ENCODE measurements around the gene ARRDC3.
"Not testable (repeated sequence)": the region's sequence is repeated elsewhere in the genome, so short reads cannot be mapped to it uniquely, and the experiment has no call there.

Gene ARRDC3

DNA sequence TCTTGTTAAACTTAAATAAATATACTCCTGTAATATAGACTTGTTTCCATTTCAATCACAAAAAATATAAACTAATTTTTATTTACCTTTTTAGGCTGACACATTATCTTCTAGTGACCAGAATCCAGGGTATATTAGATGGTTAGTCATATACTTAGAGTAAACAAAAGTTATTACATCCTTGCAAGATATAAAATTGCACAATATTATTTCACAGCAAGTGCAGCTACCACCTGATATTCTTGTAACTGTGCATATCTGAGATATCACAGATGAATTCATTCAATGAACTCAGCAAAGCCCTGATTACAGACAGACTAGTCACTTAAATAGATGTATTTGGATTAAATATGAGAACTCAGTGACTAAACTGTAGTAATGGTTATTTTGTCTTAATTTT is 25.6 kb upstream of the ARRDC3 start:
- in situ Hi-C loops (cut with HindIII; ENCODE audit: low sequenced_read_pairs) = no loop called here
- no peak for DNase-seq (ENCODE audit: low read depth)
- TF ChIP-seq, protein P1, sequence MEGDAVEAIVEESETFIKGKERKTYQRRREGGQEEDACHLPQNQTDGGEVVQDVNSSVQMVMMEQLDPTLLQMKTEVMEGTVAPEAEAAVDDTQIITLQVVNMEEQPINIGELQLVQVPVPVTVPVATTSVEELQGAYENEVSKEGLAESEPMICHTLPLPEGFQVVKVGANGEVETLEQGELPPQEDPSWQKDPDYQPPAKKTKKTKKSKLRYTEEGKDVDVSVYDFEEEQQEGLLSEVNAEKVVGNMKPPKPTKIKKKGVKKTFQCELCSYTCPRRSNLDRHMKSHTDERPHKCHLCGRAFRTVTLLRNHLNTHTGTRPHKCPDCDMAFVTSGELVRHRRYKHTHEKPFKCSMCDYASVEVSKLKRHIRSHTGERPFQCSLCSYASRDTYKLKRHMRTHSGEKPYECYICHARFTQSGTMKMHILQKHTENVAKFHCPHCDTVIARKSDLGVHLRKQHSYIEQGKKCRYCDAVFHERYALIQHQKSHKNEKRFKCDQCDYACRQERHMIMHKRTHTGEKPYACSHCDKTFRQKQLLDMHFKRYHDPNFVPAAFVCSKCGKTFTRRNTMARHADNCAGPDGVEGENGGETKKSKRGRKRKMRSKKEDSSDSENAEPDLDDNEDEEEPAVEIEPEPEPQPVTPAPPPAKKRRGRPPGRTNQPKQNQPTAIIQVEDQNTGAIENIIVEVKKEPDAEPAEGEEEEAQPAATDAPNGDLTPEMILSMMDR (IDR thresholded peaks at IDR 0.05; ENCODE audit: low read depth, low read length, missing control alignments) = no peak
- no peak overlapping the region for H3K4me3 ChIP-seq (ENCODE audit: low read depth, low read length)

DNA sequence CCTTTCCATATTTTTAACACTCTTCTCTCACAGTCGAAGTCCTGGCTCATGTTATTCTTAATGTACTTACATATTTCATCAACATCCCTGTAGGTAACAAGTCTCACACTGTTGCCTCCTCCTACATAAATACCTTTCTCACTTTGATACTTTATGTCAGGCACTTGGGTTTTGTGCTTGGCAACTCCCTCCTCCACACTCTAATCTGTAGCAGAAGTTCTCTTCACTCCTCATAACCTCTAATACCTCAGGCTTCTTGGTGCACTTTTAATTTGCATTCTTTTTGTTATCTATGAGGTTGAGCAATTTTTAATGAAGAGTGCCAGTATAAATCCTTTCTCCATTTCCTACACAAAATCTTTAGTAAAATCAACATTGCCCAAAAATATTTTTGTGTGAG is 24.1 kb upstream of the ARRDC3 start:
- H3K4me3 ChIP-seq (ENCODE audit: low read depth, low read length) = no peak overlapping the region
- no peak for DNase-seq (ENCODE audit: low read depth)
- in situ Hi-C loops (cut with HindIII; ENCODE audit: low sequenced_read_pairs) = no loop called here
- TF ChIP-seq, protein P1 (IDR thresholded peaks at IDR 0.05; ENCODE audit: low read depth, low read length, missing control alignments) = no peak

DNA sequence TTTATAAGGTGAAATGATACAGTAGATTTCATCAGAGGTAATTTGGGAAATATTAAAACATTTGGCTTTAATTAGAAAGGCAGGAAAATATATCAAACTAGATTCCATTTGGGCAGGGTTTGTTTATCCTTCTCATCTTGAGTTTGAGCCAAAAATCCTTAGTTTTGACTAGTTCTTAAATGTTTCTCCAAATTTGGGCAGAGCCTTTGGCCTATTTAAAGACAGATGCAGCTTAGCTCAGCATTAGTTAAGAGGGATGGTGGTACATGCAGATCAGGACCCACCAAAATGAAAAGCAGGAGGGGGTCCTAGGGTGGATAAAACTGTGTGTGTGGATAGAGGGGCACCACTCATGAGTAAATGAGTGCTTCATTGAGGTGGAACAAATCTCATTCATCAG is 20.3 kb upstream of the ARRDC3 start:
- H3K4me3 ChIP-seq (ENCODE audit: low read depth, low read length) = no peak overlapping the region
- TF ChIP-seq, protein P1 (IDR thresholded peaks at IDR 0.05; ENCODE audit: low read depth, low read length, missing control alignments) = no peak
- in situ Hi-C loops (cut with HindIII; ENCODE audit: low sequenced_read_pairs) = no loop called here
- no peak for DNase-seq (ENCODE audit: low read depth)

DNA sequence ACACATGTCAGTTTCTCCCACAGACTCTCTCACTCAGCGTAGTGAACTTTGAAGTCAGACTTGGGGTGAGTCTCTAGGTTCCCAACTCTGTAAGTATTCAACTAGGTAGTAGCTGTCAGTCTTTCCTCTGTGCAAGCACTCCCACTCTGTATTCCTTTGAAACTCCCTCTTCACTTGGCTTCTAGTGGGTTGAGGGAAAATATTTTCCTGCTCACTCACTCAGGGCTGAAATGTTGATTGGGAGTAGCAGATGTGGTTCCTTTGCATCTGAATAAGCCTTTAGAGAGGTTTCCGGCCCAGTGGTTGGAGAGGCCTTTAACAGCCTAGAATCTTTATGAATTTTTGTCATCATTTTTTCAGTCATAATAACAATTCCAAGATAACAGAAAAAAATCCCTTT is 18.1 kb upstream of the ARRDC3 start:
- no peak overlapping the region for H3K4me3 ChIP-seq (ENCODE audit: low read depth, low read length)
- TF ChIP-seq, protein P1 (IDR thresholded peaks at IDR 0.05; ENCODE audit: low read depth, low read length, missing control alignments) = no peak
- DNase-seq (ENCODE audit: low read depth) = no peak
- in situ Hi-C loops (cut with HindIII; ENCODE audit: low sequenced_read_pairs) = no loop called here

DNA sequence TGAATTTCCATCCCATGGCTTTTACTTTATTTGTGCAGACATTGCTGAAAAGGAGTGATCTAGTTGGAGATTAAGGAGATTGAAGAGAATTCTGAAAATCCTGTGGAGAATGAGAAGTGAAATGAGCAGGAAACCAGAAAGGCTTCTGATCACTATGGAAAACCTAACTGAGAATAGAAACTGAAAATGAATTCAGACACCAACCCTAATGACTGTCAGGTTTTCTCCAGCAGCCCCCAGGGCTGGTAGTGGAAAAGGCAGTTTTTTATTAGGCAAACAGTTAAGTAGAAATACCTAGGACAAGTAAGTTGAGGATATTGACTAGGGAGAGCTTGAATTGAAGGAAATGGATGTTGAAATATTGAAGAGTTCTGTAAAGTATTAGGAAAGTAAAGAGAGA is 14.7 kb upstream of the ARRDC3 start:
- no peak for DNase-seq (ENCODE audit: low read depth)
- TF ChIP-seq, protein P1 (IDR thresholded peaks at IDR 0.05; ENCODE audit: low read depth, low read length, missing control alignments) = no peak
- no peak overlapping the region for H3K4me3 ChIP-seq (ENCODE audit: low read depth, low read length)
- in situ Hi-C loops (cut with HindIII; ENCODE audit: low sequenced_read_pairs) = loop anchor here (25.0 kb wide), 1 partner anchor 535 kb away; no protein-coding TSS in a partner anchor

DNA sequence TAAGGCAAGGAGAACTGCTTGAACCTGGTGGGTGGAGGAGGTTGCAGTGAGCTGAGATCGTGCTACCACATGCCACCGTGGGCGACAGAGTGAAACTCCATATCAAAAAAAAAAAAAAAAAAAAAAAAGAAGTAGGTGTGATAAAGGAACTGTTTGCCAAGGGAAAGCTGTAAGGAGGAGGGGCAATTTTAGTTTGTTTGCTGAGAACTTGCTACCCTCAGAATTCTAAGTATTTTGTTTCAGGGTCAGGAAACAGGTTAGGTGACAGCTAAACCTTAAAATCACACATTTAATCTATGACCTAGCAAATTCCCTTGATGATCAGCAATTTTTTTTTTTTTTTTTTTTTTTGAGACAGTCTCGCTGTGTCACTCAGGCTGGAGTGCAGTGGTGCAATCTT is 7.2 kb upstream of the ARRDC3 start:
- H3K4me3 ChIP-seq (ENCODE audit: low read depth, low read length) = no peak overlapping the region
- DNase-seq (ENCODE audit: low read depth) = no peak
- in situ Hi-C loops (cut with HindIII; ENCODE audit: low sequenced_read_pairs) = loop anchor here (25.0 kb wide), 1 partner anchor 528 kb away; no protein-coding TSS in a partner anchor
- TF ChIP-seq, protein P1 (IDR thresholded peaks at IDR 0.05; ENCODE audit: low read depth, low read length, missing control alignments) = no peak

DNA sequence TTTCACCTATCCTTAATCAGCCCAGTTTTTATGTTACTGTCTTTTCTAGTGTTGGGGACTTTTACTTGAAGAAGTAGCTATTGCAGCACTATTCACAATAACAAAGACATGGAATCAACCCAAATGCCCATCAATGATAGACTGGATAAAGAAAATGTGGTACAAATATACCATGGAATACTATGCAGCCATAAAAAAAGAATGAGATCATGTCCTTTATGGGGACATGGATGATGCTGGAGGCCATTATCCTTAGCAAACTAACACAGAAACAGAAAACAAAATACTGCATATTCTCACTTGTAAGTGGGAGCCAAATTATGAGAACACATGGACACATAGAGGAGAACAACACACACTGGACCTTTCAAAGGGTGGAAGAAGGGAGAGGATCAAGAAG is 6.4 kb upstream of the ARRDC3 start:
- DNase-seq (ENCODE audit: low read depth); H3K4me3 ChIP-seq (ENCODE audit: low read depth, low read length): not testable (repeated sequence)
- in situ Hi-C loops (cut with HindIII; ENCODE audit: low sequenced_read_pairs) = loop anchor here (25.0 kb wide), 1 partner anchor 527 kb away; no protein-coding TSS in a partner anchor
